Tibial nerve (tissue), 4 donors: Measurements from ENCODE around the gene RPRD2.

Experiments
- CTCF ChIP-seq, 5 experiments: fragments of 200-600 bp in 3 of 5; fragments of 450-650 bp in 2 of 5; sonication (generic) in 3 of 5; IDR thresholded peaks; one replicate each; pipeline ENCODE4 v1.5.1; 2016 to 2019; ENCODE audit warnings: antibody characterized with exemption in 5 of 5, mild to moderate bottlenecking in 3 of 5, moderate library complexity in 2 of 5
- EP300 ChIP-seq, 2 donors: sonication (generic); formaldehyde crosslinking; IDR thresholded peaks; one replicate each; pipeline ENCODE4 v1.6.1; 2017; ENCODE audit warnings: antibody characterized with exemption in 2 of 2, mild to moderate bottlenecking in 1 of 2

- TF ChIP-seq CTCF (IDR thresholded peaks at IDR 0.05) (no peak), EP300 (IDR thresholded peaks at IDR 0.05) (no peak)
These were observed 152.7 kb downstream of the RPRD2 start for GRCh38 chr1:150516616-150517015.
